AG08396 (cell line): Measurements from ENCODE around the gene CCDC27.
A peak's percentile ranks its signal among the peaks of the same experiment; 100 is the strongest.

ENCODE experiments used
- DNase-seq: peaks from one replicate; pipeline ENCODE4 v3.0.0; 2012; ENCODE audit warnings: low spot score, mixed read lengths

CCDC27 gene

GRCh38 chr1:3718764-3719163 lies 33.5 kb upstream of the CCDC27 start:
- DNase-seq = no peak

DNA sequence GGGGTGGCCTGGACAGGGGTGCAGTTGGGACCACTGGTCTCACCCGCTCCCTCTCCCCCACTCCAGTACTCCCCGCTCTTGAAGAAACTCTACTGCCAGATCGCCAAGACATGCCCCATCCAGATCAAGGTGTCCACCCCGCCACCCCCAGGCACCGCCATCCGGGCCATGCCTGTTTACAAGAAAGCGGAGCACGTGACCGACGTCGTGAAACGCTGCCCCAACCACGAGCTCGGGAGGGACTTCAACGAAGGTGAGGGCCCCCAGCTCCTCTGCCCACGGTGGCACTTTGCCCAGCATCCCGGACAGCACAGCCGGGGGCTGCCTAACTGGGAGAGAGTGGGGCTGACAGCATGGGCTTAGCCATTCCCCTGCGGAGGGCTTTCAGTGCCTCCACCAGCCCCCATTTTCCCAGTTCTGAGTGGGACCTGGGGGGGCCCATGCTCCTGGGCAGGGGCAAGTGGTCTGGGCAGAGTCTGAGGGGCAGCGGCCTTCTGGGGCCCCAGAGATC lies 30.2 kb upstream of the CCDC27 start:
- no peak for DNase-seq

DNA sequence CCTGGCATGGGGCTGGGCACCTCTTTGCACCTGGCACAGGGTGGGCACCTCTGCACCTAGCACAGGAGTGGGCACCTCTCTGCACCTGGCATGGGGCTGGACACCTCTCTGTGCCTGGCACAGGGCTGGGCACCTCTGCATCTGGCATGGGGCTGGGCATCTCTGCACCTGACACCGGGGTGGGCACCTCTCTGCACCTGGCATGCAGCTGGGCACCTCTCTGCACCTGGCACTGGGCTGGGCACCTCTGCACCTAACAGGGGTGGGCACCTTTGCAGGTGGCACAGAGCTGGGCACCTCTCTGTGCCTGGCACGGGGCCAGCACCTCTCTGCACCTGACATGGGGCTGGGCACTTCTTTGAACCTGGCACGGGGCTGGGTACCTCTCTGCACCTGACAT lies 29.4 kb upstream of the CCDC27 start:
- no peak for DNase-seq

- peak; percentile 83 for DNase-seq
Observed at GRCh38 chr1:3724416-3725030, 27.7 kb upstream of the CCDC27 start.

DNA sequence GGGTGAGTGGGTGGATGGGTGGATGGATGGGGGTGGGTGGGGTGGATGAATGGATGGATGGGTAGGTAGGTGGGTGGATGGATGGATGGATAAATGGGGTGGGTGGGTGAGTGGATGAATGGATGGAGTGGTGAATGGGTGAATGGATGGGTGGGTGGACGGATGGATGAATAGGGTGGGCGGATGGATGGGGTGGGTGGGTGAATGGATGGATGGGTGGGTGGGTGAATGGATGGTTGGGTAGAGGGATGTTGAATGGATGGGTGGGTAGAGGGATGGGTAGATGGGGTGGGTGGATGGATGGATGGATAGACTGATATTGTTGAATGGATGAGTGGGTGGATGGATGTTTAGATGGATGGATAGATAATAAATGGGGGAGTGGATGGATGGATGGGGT lies 26.9 kb upstream of the CCDC27 start:
- DNase-seq = no peak

GRCh38 chr1:3727042-3727824 lies 25.0 kb upstream of the CCDC27 start:
- DNase-seq = peak; percentile 76

GRCh38 chr1:3727825-3728776 lies 24.1 kb upstream of the CCDC27 start:
- no peak for DNase-seq

DNA sequence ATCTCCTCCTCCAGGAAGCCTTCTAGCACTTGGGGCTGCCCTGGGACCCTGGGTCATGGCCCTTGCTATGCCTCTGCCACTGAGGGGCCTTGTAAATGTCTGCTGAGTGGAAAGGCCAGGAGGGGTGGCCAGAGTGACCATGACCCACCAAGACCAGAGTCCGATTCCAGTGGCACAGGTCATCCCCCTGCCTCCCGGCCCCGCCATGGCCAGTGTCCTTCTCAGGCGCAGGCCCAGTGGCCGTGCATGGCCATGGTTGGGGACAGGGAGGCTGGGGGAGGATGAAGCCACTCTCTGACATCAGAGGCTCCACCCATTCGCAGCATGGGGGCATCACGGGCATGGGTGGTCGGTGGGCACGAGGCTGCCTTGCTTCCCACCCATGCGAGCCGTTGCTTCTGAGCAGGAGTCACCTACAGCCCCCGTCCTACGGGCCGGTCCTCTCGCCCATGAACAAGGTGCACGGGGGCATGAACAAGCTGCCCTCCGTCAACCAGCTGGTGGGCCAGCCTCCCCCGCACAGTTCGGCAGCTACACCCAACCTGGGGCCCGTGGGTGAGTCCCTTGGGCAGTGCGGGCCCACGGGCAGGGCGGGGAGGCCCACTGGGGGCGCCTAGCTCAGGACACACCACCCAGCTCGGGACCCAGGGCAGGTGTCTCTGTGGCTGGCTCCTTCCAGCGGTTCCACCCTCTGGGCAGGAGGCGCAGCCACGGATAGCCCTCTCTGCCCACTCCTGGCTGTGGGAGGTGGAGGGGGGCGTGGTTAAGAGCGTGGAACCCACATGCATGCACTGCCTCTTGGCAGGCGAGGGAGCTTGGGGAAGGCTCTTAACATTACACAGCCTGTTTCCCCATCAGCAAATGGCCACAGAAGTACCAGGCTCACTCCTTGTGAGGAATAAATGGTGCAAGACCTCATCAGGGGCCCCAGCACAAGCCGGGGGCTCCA lies 22.4 kb upstream of the CCDC27 start:
- DNase-seq = no peak

GRCh38 chr1:3730543-3731247 lies 21.6 kb upstream of the CCDC27 start:
- DNase-seq = no peak

DNA sequence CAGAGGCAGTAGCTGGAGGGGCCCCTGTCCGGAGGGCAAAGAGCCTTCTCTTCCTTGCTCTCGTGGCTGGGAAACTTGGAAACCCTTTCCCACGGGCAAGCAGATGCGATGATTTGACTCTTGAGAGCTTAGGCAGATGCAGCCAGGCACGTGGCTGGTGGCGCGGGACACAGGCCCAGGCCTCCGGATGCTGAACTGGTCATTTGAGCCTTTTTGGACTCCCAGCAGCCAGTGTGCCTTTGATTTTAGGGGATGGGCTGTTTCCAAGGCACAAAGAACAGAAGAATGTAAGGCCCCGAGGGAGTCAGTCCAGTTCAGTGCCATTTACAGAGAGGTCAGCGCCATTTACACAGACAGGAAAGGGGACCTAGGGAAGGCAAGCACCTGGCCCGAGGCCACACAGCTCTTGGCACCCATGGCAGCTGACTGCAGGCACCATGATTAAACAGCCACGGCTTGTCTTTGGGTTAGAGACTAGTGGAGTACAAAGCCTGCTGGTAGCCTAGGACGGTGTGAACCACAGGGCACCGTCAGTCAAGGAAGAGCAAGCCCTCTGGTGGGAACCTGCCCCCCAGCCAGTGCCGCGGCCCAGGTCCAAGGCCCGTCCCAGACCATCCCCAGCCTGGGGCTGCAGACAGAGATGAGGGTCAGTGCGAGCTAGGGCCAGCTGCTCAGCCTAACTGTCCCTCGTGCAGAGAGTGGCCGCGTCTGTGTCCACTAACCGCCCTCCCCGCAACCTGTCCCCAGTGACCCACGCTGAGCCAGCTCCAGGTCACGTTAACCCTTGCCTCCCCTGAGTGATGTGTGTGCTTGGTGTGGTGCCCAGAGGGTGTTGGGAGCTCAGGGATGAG lies 20.4 kb upstream of the CCDC27 start:
- no peak for DNase-seq

DNA sequence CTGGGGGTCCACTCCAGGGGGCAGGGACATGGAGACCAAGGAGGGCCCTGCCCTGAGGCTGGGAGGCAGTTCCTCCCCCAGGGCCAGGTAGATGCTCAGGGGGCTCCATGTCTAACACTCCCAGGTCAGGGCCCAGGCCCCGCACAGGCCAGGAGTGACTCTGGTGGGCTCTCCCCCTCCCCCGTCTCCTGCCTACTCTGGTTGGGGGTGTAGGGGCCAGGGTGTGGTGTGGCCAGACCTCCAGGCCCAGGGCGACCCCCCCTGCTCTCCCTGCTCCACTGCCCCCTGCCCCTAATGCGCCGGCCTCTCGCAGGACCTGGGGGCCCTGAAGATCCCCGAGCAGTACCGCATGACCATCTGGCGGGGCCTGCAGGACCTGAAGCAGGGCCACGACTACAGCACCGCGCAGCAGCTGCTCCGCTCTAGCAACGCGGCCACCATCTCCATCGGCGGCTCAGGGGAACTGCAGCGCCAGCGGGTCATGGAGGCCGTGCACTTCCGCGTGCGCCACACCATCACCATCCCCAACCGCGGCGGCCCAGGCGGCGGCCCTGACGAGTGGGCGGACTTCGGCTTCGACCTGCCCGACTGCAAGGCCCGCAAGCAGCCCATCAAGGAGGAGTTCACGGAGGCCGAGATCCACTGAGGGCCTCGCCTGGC lies 19.7 kb upstream of the CCDC27 start:
- DNase-seq = no peak

DNA sequence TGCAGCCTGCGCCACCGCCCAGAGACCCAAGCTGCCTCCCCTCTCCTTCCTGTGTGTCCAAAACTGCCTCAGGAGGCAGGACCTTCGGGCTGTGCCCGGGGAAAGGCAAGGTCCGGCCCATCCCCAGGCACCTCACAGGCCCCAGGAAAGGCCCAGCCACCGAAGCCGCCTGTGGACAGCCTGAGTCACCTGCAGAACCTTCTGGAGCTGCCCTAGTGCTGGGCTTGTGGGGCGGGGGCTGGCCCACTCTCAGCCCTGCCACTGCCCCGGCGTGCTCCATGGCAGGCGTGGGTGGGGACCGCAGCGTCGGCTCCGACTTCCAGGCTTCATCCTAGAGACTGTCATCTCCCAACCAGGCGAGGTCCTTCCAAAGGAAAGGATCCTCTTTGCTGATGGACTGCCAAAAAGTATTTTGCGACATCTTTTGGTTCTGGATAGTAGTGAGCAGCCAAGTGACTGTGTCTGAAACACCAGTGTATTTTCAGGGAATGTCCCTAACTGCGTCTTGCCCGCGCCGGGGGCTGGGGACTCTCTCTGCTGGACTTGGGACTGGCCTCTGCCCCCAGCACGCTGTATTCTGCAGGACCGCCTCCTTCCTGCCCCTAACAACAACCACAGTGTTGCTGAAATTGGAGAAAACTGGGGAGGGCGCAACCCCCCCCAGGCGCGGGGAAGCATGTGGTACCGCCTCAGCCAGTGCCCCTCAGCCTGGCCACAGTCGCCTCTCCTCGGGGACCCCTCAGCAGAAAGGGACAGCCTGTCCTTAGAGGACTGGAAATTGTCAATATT lies 19.0 kb upstream of the CCDC27 start:
- no peak for DNase-seq

DNA sequence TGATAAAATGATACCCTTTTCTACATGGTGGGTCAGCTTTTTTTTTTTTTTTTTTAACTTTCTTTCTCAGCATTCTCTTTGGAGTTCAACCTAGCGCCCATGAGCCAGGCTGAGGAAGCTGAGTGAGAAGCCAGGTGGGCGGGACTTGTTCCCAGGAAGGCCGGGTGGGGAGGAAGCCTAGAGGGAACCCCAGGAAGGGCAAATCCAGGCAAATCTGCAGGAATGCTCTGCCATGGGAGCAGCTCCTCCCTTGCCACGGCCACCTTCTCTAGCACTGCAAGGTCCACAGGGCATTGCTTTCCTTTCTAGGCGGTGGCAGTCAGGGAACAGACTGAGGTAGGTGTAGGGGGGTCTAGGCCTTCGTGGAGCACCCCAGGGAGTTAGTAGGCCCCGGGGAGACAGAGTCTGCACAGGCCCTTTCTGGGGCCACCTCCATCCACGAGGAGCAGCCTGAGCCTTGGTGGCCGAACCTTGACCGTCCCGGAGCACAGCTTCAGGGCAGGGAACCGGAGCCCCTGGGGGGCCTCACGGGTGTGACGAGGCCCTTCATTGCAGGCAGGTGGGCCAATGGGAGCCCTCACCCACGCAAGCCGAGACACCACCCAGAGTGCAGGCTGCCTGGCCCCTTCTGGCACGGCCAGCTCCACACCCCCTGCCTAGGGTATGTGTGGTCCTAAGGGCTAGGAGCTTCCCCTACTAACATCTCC lies 18.2 kb upstream of the CCDC27 start:
- DNase-seq = no peak

DNA sequence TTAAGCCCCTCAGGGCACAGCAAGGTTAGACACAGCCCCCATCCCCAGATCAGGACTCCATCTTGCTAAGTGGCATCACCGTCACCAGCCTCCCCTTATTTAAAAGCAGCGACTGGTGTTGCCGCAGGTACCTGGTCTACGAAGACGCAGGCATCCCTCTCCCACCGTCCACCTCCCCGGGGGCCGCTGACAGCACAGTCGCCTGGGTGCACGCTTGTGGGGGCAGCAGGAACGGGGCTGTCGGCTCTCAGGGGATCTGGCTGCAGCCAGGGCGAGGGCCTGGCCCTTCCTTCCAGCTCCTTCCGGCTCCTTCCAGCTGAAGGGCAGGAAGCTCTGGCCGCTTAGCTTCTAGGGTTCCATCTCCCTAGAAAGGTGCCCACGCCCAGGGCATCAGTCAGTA lies 17.6 kb upstream of the CCDC27 start:
- no peak for DNase-seq

- DNase-seq = no peak
Observed at GRCh38 chr1:3735027-3735681, 17.1 kb upstream of the CCDC27 start.

DNA sequence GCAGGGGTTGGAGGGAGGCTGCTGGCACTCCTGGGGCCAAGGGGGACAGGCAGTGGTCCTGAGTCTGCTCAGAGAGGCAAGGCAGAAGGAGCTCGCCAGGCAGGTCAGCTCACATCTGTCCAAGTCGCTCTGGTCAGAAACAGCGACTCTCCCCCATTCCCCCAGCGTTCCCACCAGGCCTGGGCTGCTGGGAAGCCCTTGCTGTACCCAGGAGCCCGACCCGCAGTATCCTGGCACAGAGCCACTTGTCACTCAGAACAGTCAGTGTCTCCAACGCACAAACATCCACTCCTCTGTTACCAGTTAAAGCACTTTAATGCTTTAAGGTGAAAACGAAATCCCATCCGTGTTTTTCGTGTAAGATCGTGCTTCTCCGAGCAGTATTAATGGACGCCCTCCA lies 16.6 kb upstream of the CCDC27 start:
- no peak for DNase-seq

DNA sequence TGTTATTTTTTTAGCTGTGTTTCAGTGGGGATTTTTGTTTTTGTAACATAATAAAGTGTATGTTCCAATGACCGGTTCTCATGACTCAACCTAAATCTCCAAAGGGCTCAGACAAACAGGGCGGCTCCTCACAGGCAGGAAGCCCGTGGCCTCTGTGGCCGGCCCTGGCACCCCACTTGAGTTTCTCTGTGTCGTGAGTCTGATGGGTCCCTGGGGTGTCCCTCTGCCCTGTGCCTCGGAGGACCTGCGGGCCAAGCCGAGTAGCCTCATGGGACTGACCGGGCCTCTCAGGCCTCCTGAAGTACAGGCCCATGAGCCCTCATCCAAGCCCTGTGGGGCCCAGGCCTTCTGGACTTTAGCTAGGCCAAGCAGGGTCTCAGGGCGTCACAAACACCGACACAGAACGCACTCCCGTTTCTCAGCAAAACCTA lies 16.1 kb upstream of the CCDC27 start:
- no peak for DNase-seq
